ENCODE measurements around the gene FURIN.
"Not testable (repeated sequence)": the region's sequence is repeated elsewhere in the genome, so short reads cannot be mapped to it uniquely, and the experiment has no call there.

FURIN gene

GRCh38 chr15:90883976-90884718 lies 15.8 kb downstream of the FURIN start, which contains the start of gene FES:
Gene FES, plus strand, starts transcription at chr15:90884504. Its CDS starts 542 bp downstream, at chr15:90885046.
- peak; percentile 66 for DNase-seq

- DNase-seq: peak; percentile 59
Measured at GRCh38 chr15:90884719-90885431, 16.5 kb downstream of the FURIN start.

DNA sequence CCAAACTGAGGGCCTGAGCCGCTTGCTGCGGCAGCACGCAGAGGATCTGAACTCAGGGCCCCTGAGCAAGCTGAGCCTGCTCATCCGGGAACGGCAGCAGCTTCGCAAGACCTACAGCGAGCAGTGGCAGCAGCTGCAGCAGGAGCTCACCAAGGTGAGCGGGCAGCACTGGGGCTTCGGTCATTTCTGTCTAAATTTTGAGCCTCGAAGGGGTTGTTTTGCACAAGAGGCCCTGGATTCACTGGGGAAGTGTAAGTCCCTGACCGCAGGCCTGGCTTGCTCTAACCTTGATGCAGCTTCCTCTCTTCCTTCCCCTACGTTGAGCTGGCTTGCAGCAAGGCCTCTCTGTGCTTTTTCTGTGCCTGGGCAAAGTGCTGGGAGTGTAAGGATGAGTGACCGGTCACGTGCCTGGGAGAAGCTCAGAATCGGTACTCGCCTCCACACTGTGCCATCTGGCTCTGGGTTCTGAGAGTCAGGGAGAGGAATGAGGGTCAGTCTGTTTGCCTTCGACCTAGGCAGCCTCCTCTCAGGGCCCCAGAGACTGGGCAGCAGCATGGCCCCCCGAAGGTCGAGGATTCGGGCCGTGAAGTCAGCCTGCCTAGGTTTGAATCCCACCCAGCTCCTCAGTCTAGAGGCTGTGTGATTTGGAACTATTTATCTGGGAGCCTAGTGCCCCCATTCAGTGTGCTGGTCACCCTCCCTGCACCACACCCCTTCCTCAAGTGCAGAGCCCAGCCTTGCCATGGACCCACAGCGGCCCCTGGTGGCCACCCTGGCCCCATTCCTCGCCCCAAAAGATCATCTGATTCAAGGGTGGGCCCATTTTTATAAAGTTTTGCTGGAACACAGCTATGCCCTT lies 17.3 kb downstream of the FURIN start:
- DNase-seq: peak; percentile 88

GRCh38 chr15:90886291-90886614 lies 17.9 kb downstream of the FURIN start:
- no peak for DNase-seq

DNA sequence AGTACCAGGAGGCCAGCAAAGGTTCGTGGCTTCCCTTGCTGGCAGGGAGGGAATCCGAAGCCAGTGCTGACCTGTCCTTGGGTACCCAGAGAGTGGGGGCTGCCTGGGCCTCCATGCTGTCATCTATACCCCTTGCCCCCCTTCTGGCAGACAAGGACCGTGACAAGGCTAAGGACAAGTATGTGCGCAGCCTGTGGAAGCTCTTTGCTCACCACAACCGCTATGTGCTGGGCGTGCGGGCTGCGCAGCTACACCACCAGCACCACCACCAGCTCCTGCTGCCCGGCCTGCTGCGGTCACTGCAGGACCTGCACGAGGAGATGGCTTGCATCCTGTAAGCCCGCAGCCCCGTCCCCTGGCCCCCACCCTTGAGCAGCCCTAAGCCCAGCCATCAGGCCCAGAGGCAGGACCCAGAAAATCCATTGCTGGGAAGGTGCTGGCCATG lies 18.7 kb downstream of the FURIN start:
- no peak for DNase-seq

- DNase-seq: no peak
Measured at GRCh38 chr15:90889313-90889730, 20.9 kb downstream of the FURIN start.

DNA sequence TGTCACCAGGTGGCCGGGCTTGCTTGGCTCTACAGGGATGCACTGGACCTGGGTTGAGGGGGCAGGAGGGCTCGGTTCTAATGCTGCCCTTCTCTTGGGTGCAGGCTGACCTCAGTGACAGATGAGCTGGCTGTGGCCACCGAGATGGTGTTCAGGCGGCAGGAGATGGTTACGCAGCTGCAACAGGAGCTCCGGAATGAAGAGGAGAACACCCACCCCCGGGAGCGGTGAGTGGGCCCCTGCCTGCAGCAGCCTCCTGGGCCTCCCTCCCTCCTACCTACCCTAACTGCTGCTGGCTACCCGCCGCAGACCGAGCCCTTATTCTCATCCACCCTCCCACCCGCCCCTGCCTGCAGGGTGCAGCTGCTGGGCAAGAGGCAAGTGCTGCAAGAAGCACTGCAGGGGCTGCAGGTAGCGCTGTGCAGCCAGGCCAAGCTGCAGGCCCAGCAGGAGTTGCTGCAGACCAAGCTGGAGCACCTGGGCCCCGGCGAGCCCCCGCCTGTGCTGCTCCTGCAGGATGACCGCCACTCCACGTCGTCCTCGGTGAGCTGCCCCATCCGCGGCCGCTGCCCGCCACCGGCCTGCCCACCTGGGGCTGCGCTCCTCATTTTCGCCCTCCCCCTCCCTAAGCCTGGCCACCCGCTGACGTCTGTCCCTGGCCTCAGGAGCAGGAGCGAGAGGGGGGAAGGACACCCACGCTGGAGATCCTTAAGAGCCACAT lies 21.5 kb downstream of the FURIN start:
- no peak for DNase-seq

GRCh38 chr15:90890839-90891238 lies 22.5 kb downstream of the FURIN start:
- DNase-seq: no peak

DNA sequence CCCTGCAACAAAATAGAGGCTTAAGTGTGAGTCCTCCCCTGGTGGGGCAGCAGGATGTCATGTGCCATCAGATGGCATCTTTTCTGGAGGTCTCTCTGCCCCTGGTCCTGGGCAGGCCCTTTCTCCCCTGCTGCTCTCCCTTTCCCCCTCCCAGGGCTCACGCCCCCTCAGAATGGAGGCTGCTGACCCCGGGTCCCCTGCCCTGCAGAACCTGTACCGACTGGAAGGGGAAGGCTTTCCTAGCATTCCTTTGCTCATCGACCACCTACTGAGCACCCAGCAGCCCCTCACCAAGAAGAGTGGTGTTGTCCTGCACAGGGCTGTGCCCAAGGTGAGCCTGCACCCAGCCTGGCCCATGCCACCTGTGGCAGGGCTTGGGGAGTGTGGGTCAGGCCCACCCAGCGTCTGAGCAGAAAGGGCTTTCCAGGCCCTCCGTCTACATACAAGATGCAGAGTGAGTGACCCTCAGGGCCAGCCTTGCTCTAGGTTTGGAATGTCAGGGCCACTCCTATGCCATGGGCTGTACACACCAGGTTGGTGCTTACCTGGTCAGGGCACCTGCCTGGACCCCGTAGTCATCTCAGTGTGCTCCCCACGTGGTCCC lies 23.1 kb downstream of the FURIN start:
- no peak for DNase-seq

GRCh38 chr15:90892023-90892422 lies 23.6 kb downstream of the FURIN start:
- no peak for DNase-seq

- no peak for DNase-seq
Measured at GRCh38 chr15:90892498-90893174, 24.2 kb downstream of the FURIN start.

GRCh38 chr15:90893175-90894090 lies 25.0 kb downstream of the FURIN start:
- no peak for DNase-seq

DNA sequence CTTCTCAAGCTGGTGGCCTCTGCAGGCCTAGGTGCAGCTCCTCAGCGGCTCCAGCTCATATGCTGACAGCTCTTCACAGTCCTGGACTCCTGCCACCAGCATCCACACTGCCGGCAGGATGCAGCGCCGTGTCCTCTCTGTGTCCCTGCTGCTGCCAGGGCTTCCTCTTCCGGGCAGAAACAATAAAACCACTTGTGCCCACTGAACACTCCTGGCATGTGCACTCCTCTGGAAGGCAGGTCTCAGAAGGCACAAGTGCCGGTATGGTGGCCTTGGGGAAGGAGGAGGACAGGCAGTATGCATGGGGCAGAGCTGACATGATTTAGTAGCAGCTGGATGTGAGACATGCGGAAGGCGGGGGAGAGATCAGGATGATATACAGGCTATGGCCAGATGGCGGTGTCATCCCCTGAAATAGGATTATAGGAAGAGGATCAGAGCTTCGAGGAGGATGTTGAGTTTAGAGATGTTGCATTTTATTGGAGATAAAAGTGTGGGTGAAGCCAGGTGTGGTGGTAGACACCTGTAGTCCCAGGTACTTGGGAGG lies 27.3 kb downstream of the FURIN start:
- no peak for DNase-seq

DNA sequence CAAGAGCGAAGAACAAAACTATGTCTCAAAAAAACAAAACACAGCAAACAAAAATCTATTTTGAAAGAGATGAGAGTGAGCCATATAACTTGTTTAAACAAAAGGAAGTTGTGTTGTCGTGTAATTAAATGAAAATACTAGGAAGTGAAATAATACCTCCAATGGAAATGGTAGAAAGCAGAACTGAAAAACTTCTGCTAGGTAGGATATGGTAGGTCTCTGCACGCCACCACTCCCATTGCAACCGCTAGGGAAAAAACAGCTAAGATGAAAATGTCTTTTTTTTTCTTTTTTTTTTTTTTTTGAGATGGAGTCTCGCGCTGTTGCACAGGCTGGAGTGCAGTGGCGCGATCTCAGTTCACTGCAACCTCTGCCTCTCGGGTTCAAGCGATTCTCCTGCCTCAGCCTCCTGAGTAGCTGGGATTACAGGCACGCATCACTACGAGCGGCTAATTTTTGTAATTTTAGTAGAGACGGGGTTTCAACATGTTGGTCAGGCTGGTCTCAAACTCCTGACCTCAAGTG lies 28.8 kb downstream of the FURIN start:
- not testable (repeated sequence) for DNase-seq

GRCh38 chr15:90901175-90902039 lies 33.0 kb downstream of the FURIN start:
- DNase-seq: no peak

GRCh38 chr15:90902040-90902839 lies 33.9 kb downstream of the FURIN start:
- peak; percentile 93 for DNase-seq

- peak; percentile 88 for DNase-seq
Measured at GRCh38 chr15:90902840-90903732, 34.7 kb downstream of the FURIN start, which contains the start of gene MAN2A2. Gene MAN2A2, plus strand, starts transcription at chr15:90903302. Its CDS starts 906 bp downstream, at chr15:90904208.

All from retina (tissue), 1 donor.